ENCODE results near the gene MGMT. TPM values are rescaled to one million over a fixed set of nuclear protein-coding genes. Genes with fewer than 3 reads are reported as not detected.

Gene MGMT
- total RNA-seq, 6 experiments from 2014 or later: 36.5 to 53.4 (median 42.3) TPM

- 90% methylated on average over 5 of the region's 10 CpGs for WGBS (ENCODE audit: insufficient coverage, low coverage, low lambda C conversion rate, missing lambda C conversion rate)
- H3K4me3 ChIP-seq: no peak overlapping the region
- no peak overlapping the region for H3K27ac ChIP-seq
- H3K36me3 ChIP-seq: no peaks in the 10 kb centered on the region
- no peaks in the 10 kb centered on the region for H3K27me3 ChIP-seq
- TF ChIP-seq POLR2A (IDR thresholded peaks at IDR 0.05) (no peak), CTCF (IDR thresholded peaks at IDR 0.05) (no peak)
- no peaks in the 10 kb centered on the region for H3K9me3 ChIP-seq
- intact Hi-C loops (cut with DNase I): no loop called here
- H3K4me1 ChIP-seq: no peaks in the 10 kb centered on the region
- DNase-seq: peak in 1 of 3 donors; percentile 27
- ATAC-seq: no peak
These were observed 50.6 kb downstream of the MGMT start for GRCh38 chr10:129517680-129518057.

DNA sequence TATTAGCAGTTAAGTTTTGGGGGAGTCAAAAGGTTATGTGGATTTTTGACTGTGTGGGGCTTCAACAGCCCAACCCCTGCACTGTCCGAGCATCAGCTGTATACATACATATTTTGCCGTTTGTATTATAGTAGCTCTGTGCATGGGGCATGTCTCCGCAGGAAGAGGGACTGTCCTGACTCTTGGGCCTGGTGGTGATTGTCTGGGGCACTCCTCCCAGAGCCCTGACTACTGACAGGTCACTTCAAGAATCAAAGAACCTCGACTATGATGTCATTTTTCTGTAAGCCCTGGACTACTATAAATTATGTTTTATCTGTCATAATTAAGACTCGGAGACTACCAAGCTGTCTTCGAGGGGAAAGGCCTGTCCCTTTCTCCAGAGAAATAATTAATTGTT lies 51.8 kb downstream of the MGMT start:
- ATAC-seq (no peak), DNase-seq (no peak)
- intact Hi-C loops (cut with DNase I): no loop called here
- Histone ChIP-seq H3K27me3 (no peaks in the 10 kb centered on the region), H3K9me3 (no peaks in the 10 kb centered on the region), H3K4me1 (no peaks in the 10 kb centered on the region), H3K27ac (no peak overlapping the region), H3K36me3 (no peaks in the 10 kb centered on the region), H3K4me3 (no peak overlapping the region)
- WGBS (ENCODE audit: insufficient coverage, low coverage, low lambda C conversion rate, missing lambda C conversion rate): 68% methylated on average over 6 of the region's 6 CpGs
- TF ChIP-seq CTCF (IDR thresholded peaks at IDR 0.05) (no peak), POLR2A (IDR thresholded peaks at IDR 0.05) (no peak)

DNA sequence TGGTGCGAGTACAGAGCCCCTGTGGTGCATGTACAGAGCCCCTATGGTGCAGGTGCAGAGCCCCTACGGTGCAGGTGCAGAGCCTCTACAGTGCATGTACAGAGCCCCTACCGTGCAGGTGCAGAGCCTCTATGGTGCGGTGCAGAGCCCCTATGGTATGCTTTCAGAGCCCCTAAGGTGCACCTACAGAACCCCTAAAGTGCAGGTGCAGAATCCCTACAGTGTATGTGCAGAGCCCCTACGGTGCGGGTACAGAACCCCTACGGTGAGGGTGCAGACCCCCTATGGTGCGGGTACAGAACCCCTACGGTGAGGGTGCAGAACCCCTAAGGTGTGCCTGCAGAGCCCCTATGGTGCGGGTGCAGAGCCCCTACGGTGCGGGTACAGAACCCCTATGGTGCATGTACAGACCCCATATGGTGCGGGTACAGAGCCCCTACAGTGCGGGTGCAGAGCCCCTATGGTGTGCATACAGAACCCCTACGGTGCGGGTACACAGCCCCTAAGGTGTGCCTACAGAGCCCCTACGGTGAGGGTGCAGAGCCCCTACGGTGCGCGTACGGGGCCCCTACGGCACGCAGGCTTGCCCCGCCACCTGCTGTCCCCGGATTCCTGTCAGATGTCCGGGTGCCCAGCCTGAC lies 53.5 kb downstream of the MGMT start:
- DNase-seq (peak in 1 of 3 donors; percentile 30), ATAC-seq (no peak)
- no peaks in the 10 kb centered on the region for H3K27me3 ChIP-seq
- no peaks in the 10 kb centered on the region for H3K4me1 ChIP-seq
- intact Hi-C loops (cut with DNase I): no loop called here
- no peaks in the 10 kb centered on the region for H3K36me3 ChIP-seq
- no peak overlapping the region for H3K27ac ChIP-seq
- WGBS (ENCODE audit: insufficient coverage, low coverage, low lambda C conversion rate, missing lambda C conversion rate): 20% methylated on average over 1 of the region's 26 CpGs
- TF ChIP-seq POLR2A (IDR thresholded peaks at IDR 0.05) (no peak), CTCF (IDR thresholded peaks at IDR 0.05) (no peak)
- no peak overlapping the region for H3K4me3 ChIP-seq
- no peaks in the 10 kb centered on the region for H3K9me3 ChIP-seq

DNA sequence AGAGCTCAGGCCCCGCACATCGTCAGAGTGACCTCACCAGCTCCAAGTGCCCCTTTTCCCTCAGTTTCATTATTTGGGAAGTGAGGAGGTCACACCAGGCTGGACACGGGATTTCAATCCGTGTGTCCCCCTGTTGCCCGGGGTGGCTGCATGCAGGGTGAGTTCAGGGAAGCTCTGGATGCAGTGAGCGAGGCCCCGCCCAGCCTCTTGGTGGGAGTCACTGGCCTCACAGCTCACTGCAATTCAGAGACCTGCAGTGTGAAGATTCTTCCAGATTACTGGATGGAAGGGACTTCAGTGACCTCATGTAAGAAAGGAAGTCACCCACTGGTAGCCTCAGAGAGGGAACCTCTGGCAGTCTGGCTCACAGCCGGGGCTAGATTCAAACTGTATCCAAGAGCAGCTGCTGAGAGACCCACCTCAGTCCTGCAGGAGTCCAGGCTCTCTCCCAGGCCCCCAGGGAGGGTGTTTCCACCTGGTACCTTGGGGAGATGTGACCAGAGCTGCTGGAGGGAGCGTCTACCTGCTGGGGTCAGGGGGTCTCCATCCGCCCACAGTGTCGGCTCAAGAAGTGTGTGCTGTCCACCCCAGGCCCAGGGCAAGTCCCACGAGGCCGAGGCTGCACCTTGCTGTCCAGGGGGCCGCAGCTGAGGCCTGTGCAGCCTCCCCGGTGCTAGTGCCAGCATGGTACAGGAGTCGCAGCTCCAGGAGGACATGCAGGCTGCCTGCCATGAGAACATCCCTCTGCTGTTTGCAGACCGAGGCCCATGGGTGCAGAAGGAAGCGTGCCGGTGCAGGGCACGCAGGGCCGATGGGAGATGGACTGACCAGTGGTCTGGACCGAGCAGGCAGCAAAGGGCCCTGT lies 54.4 kb downstream of the MGMT start:
- WGBS (ENCODE audit: insufficient coverage, low coverage, low lambda C conversion rate, missing lambda C conversion rate): 86% methylated on average over 4 of the region's 22 CpGs
- Histone ChIP-seq H3K27ac (no peak overlapping the region), H3K27me3 (no peaks in the 10 kb centered on the region), H3K4me1 (no peaks in the 10 kb centered on the region), H3K36me3 (no peaks in the 10 kb centered on the region), H3K4me3 (no peak overlapping the region), H3K9me3 (no peaks in the 10 kb centered on the region)
- no peak for TF ChIP-seq CTCF (IDR thresholded peaks at IDR 0.05)
- TF ChIP-seq POLR2A (IDR thresholded peaks at IDR 0.05): no peak
- ATAC-seq: peak in 1 of 4 donors; percentile 15
- DNase-seq: peak in 1 of 3 donors; percentile 35
- intact Hi-C loops (cut with DNase I): no loop called here
